Measurements from ENCODE around the gene FHIT. TPM values are rescaled to one million over a fixed set of nuclear protein-coding genes. Genes with fewer than 3 reads are reported as not detected.
A peak's percentile ranks its signal among the peaks of the same experiment; 100 is the strongest.

Gene FHIT
- total RNA-seq, 1 donor from 2014 or later = 5.7 TPM

GRCh38 chr3:61146010-61146890, 105.0 kb downstream of the FHIT start:
- Histone ChIP-seq H4K20me1 (ENCODE audit: low read depth) (no peaks in the 10 kb centered on the region), H3K36me3 (no peaks in the 10 kb centered on the region)

GRCh38 chr3:61141697-61142096, 109.6 kb downstream of the FHIT start:
- Mint-ChIP-seq H3K27ac (peak overlapping the region; percentile 69), H3K36me3 (peaks cover 5% of the 10 kb centered on the region), H3K4me1 (peaks cover 23% of the 10 kb centered on the region), H3K9me3 (peaks cover 12% of the 10 kb centered on the region), H3K27me3 (ENCODE audit: insufficient read depth, low read depth) (no peaks in the 10 kb centered on the region), H3K4me3 (peak overlapping the region; percentile 49)
- Histone ChIP-seq H3K27ac (no peak overlapping the region), H4K20me1 (ENCODE audit: low read depth) (no peaks in the 10 kb centered on the region), H3K4me3 (no peak overlapping the region), H3K79me2 (ENCODE audit: low read depth) (no peaks in the 10 kb centered on the region), H3K4me2 (peak overlapping the region; percentile 54), H2AFZ (replicated peaks) (no peak overlapping the region), H3K9me3 (ENCODE audit: low read depth) (no peaks in the 10 kb centered on the region), H3K9ac (no peak overlapping the region), H3K4me1 (peaks cover 19% of the 10 kb centered on the region), H3K36me3 (no peaks in the 10 kb centered on the region), H3K27me3 (no peaks in the 10 kb centered on the region), H3F3A (ENCODE audit: low read depth) (peaks cover 24% of the 10 kb centered on the region)
- TF ChIP-seq EZH2 (IDR thresholded peaks at IDR 0.05) = no peak
- no peak for TF ChIP-seq EZH2phosphoT487 (IDR thresholded peaks at IDR 0.05)
- TF ChIP-seq CTCF (IDR thresholded peaks at IDR 0.05) = no peak
- DNase-seq (ENCODE audit: low spot score) = peak; percentile 37

More at GRCh38 chr3:61146010-61146890, 105.0 kb downstream of the FHIT start:
- H3K27ac Mint-ChIP-seq = no peak overlapping the region
- Histone ChIP-seq H3K9ac (no peak overlapping the region), H2AFZ (replicated peaks) (no peak overlapping the region), H3K79me2 (ENCODE audit: low read depth) (no peaks in the 10 kb centered on the region), H3K27ac (no peak overlapping the region), H3K27me3 (no peaks in the 10 kb centered on the region), H3F3A (ENCODE audit: low read depth) (peaks cover 14% of the 10 kb centered on the region), H3K4me1 (peaks cover 13% of the 10 kb centered on the region), H3K9me3 (ENCODE audit: low read depth) (no peaks in the 10 kb centered on the region), H3K4me2 (no peak overlapping the region), H3K4me3 (no peak overlapping the region)
- peaks cover 9% of the 10 kb centered on the region for H3K9me3 Mint-ChIP-seq
- no peak overlapping the region for H3K4me3 Mint-ChIP-seq
- H3K36me3 Mint-ChIP-seq = peaks cover 5% of the 10 kb centered on the region
- TF ChIP-seq EZH2 (IDR thresholded peaks at IDR 0.05) = no peak
- TF ChIP-seq CTCF (IDR thresholded peaks at IDR 0.05) = no peak
- peaks cover 13% of the 10 kb centered on the region for H3K4me1 Mint-ChIP-seq
- no peaks in the 10 kb centered on the region for H3K27me3 Mint-ChIP-seq (ENCODE audit: insufficient read depth, low read depth)
- no peak for DNase-seq (ENCODE audit: low spot score)

- H2AFZ ChIP-seq (replicated peaks) = no peak overlapping the region
- Mint-ChIP-seq H3K9me3 (peaks cover 12% of the 10 kb centered on the region), H3K4me3 (peak overlapping the region; percentile 49), H3K27me3 (ENCODE audit: insufficient read depth, low read depth) (no peaks in the 10 kb centered on the region), H3K36me3 (peaks cover 5% of the 10 kb centered on the region), H3K4me1 (peaks cover 23% of the 10 kb centered on the region), H3K27ac (peak overlapping the region; percentile 69)
- no peaks in the 10 kb centered on the region for H4K20me1 ChIP-seq (ENCODE audit: low read depth)
- no peak overlapping the region for H3K9ac ChIP-seq
- TF ChIP-seq EZH2 (IDR thresholded peaks at IDR 0.05) (no peak), EZH2phosphoT487 (IDR thresholded peaks at IDR 0.05) (peak; percentile 36)
- no peaks in the 10 kb centered on the region for H3K79me2 ChIP-seq (ENCODE audit: low read depth)
- no peaks in the 10 kb centered on the region for H3K9me3 ChIP-seq (ENCODE audit: low read depth)
- H3K36me3 ChIP-seq = no peaks in the 10 kb centered on the region
- H3K27me3 ChIP-seq = no peaks in the 10 kb centered on the region
- peaks cover 19% of the 10 kb centered on the region for H3K4me1 ChIP-seq
- peaks cover 24% of the 10 kb centered on the region for H3F3A ChIP-seq (ENCODE audit: low read depth)
- no peak overlapping the region for H3K4me3 ChIP-seq
- peak overlapping the region; percentile 54 for H3K4me2 ChIP-seq
- peak; percentile 47 for DNase-seq (ENCODE audit: low spot score)
- no peak overlapping the region for H3K27ac ChIP-seq
Observed at GRCh38 chr3:61141227-61141626, 110.0 kb downstream of the FHIT start.

DNA sequence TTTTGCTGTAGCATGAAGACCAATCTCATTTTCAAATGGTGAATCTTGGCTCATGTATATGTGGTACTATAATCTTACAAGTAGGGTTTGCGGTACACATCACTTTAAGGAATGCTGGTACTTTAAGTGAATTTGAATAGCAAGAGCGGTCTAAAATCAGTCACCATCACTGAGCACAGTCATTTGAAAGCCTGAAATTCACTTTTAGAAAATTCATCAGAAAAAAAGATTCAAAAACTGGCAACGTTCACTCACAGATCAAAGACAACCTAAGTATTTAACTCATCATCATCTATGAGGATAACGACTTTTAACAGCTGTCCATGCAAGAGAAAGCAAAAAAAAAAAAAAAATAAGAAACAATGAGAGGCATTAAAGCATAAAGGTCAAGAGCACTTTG, 111.6 kb downstream of the FHIT start:
- no peak for DNase-seq (ENCODE audit: low spot score)
- Mint-ChIP-seq H3K9me3 (peaks cover 8% of the 10 kb centered on the region), H3K4me3 (no peak overlapping the region), H3K27me3 (ENCODE audit: insufficient read depth, low read depth) (no peaks in the 10 kb centered on the region), H3K36me3 (peaks cover 1% of the 10 kb centered on the region), H3K4me1 (peaks cover 23% of the 10 kb centered on the region), H3K27ac (no peak overlapping the region)
- no peak for TF ChIP-seq EZH2phosphoT487 (IDR thresholded peaks at IDR 0.05)
- TF ChIP-seq CTCF (IDR thresholded peaks at IDR 0.05) = no peak
- no peak for TF ChIP-seq EZH2 (IDR thresholded peaks at IDR 0.05)
- Histone ChIP-seq H2AFZ (replicated peaks) (no peak overlapping the region), H3K27me3 (no peaks in the 10 kb centered on the region), H3K4me1 (peaks cover 19% of the 10 kb centered on the region), H3K9ac (no peak overlapping the region), H3F3A (ENCODE audit: low read depth) (peaks cover 24% of the 10 kb centered on the region), H3K4me2 (no peak overlapping the region), H3K27ac (no peak overlapping the region), H4K20me1 (ENCODE audit: low read depth) (no peaks in the 10 kb centered on the region), H3K4me3 (no peak overlapping the region), H3K9me3 (ENCODE audit: low read depth) (no peaks in the 10 kb centered on the region), H3K36me3 (no peaks in the 10 kb centered on the region), H3K79me2 (ENCODE audit: low read depth) (no peaks in the 10 kb centered on the region)

All from neural progenitor cell (in vitro differentiated cells).